ENCODE data around the gene ZNF865. TPM values are rescaled to one million over a fixed set of nuclear protein-coding genes. Genes with fewer than 3 reads are reported as not detected.

Gene ZNF865
- total RNA-seq: 0.54 and 0.60 TPM in 2 replicates

DNA sequence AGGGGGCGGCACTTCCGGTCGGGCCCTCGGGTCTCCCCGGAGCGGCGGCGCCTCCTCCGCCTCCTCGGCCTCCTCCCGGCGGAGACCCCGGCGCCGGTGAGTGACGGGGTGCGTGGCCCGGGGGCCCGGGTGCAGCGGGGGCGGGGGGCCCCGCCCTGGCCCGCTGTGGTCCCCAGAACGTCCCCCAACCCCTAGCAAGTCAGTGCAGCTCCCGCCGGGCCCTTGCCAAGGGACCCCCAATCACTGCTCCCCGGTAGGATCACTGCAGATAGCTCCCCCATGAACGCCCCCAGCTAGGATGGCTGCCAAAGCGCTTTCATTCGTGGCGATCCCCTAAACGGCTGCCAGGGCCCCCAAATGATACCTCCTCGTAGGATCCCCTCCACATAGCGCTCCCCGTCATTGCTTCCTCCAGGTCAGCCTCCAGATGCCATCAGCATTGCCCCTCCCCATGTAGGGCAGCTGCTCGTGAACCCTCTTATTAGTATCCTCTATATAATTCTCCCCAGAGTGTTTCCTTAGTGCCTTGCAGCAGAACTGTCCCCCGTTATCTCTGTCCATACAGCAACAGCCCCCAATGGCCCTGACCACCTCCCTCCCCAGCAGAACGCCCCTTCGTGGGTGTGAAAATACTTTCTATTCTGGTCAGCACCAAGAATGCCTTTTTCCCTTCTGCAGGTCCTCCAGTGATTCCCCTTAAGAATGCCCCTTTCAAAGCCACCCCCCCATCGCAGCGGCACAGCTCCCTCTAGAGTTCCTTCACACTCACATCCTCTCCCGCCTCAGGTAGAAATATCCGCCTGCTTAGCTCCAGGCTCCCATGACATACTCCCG, at the start of gene ZNF865:
Gene ZNF865, plus strand, starts transcription at position 11 of the 834 bp plus-strand sequence. CDS start 7,972 bp downstream, outside the sequence.

DNA sequence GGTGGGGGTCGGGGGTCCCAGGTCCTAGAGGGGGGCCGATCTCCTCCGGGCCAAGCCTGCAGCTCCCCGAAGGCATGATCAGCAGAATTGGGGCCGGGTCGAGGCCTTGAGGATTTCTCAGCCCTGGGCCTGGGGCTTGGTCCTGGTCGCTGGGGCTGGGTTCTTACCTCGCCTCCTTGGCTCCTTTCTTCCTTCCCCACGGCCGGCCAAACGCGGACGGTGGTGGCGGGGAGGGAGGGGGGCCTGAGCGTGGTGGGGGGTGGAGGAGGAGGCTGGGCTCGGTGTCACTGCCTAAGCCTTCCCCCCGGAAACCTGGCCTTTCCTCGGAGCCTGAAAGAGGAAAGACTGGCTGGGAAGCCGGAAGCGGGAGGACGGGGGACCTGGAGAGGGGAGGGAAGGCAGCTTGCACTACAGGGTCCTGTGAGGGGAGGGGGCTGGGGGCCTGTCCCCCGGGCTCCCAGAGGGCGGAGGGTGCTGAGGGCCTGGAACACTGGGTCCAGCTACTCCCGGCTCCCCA, 24.8 kb upstream of the ZNF865 start, which contains the start of gene ZNF579:
Gene ZNF579, minus strand, starts transcription at position 221 of the 517 bp plus-strand sequence. CDS start 1,209 bp downstream, outside the sequence.

DNA sequence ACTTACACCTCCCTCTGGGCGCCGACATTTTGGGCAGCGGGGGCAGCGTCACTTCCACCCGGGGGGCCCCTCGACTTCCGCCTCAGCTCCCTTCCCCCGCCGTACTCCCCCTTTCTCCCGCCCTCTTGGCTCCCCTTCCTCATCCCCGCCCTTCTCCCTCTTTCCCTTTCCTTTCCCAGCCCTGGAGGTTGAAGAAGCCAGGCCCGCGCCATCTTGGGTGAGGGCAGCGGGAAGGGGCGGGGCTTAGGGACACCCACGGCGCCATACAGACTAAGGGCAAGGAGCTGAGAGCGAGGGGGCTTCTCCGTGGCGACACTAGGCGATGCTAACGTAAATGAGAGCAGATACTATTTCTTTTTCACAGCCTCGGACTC, 6.0 kb upstream of the ZNF865 start, which contains the start of gene FIZ1:
Gene FIZ1, minus strand, starts transcription at position 50 of the 374 bp plus-strand sequence. CDS start 1,652 bp downstream, outside the sequence.

DNA sequence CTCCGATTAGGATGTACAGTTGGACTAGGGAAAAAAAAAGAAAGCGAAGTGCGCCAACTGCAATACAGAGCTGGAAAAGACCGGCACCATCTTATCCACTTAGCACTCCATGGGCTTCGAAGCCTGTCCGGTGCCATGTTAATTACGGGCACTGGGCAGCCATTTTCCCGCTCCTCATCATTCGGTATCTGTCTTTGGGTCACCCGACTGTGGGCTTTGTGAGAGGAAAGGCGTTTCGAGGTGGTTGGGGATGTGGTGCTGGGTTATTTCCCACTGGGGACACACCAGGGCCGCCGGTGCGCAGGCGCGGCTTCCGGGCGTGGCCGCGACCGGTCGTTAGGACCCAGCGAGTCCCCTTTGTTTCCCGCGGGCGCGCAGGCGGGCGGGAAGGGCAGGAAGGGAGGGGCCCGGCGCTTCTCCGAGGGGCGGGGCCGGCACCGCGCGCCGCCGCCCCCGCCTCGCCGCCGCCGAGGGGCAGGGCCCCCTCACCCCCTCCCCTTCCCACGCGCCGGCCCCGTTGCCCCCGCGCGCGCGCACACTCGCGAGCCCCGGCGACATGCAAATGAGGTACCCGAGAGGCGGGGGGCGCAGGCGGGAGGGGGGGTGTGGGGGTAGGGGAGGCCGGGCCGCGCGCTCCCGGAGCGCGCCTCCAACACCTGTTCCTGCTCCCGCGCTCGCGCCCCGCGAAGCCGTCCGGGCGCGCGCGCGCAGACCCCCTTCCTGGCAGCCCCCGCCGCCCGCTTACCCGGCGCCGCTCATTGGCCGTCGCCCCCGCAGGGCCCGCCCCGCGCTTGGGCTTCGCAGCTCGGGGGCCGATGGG, 5.4 kb upstream of the ZNF865 start, which contains the start of gene ZNF524:
Gene ZNF524, plus strand, starts transcription at position 447 of the 820 bp plus-strand sequence. CDS start 1,825 bp downstream, outside the sequence.

DNA sequence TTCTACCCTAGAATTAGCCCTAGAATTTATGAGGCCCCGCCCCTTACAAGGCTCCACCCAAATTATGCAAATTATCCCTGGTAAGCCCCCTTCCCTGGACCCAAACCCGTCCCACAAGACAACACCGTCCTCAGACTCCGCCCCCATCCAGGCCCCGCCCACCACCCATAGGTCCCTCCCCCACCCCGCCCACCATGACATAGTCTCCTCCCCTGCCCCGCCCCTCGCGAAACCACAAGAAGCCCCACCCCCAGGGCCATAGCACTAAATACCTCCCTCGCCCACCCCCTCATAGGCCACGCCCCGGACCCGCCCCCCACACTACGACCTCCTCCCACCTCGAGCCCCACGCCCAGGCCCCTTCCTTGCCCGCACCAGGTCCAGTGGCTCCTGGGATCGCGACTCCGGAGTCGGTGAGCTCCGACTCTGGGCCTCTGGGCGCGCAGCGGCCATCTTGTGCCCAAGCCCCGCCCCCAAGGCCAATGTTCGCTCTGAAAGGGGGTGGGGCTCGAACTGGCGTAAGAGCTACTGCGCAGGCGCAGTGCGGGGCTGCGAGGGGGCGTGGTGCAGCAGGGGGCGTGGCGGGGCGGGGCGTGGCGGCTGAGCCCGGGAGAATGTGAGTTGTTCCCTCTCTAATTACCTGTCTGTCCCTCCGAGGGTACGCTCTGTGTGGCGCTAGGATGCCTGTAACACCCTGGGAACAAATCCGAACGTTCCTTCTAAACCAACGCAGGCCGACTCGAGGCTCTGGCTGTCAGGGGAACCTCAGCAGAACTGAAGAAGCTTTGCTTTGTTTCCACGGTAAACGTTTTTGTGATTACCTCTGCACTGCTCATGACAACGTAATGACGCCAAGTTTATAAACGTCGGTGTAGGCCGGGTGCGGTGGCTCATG, 18.9 kb downstream of the ZNF865 start, which contains the start of gene ZNF784:
Gene ZNF784, minus strand, starts transcription at position 458 of the 895 bp plus-strand sequence. Its CDS starts 5 bp downstream, at position 453.

DNA sequence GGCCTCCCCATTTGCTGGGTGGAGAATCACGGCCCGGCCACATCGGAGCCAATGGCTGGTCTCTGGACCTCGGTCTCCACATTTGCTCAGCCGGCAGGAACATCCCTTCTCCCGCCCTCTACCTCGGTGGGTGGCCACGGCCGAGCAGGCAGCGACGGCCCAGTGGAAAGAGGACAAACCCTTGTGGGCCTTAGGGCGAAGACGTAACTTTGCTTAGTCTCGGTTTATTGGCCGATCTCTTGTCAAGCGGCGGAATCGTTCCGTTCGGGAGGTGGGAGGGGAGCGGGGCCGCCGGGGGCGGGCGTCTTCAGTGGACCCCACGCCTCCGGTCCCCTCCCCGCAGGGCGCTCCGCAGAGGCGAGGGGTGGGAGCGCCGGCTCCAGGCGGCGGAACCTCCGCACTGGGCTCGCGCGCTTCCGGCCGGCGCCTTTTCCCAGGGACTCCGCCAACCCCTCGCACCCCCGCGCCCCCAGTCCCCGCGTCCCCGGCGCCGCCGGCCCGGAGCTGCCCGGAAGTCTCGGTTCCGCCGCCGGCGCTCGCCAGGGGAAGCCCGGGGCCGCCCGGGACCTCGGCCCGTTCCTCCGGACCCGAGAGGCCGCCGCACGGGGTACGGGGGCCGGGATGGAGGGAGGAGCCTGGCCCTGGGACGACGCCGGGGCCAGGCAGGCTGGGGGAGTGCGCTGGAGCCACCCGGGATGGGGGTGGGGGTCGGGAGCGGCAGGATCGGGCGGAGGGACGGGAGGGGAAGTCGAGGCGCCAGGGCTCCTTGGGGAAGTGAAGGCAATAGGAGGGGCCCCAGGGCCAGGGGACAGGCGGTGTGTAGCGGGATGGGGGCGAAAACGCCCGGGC, 35.4 kb downstream of the ZNF865 start, which contains the start of gene ZNF580:
Gene ZNF580, plus strand, starts transcription at position 426 of the 849 bp plus-strand sequence. CDS start 1,507 bp downstream, outside the sequence.

DNA sequence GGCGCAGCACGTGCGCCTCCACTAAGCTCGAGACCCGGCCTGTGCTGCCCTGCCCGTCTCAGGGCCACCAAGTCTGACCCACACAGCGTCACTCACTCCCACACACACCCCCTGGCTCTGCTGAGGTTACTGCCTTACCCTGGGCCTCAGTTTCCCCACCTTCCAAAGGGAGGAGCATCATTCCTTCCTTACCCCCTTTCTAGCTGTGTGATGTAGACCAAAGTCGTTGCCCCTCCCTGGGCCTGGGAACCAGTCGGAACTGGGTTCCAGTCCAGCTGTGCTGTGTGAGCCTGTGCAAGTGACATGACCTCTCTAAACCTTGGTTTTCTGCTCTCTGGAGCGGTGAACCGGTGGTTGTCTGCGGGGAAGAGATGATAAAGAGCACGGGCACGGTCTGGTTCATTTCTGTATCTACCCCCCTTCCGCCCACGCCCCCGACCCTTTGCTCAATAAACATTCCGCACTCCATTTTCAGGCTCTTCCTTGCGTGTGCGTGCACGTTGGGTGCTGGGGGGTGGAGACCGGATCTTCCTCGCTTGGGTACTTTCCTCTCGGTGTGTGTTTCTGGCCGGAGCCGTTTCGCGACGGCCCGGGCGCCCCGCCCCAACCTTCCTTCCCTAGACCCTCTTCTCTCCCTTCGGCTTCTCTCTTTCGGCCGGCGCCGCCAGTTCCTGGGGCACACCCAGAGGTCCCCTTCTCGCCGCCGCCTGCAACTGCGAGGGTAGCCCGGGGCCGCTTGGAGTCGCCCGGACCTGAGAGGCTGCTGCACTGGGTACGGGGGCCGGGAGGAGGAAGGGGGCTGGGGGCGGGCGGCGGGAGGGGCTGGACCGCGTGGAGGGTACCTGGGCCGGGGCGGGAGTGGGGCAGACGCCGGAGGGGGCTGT, 37.8 kb downstream of the ZNF865 start, which contains the start of gene ZNF581:
Gene ZNF581, plus strand, starts transcription at position 647 of the 884 bp plus-strand sequence. CDS start 923 bp downstream, outside the sequence.

DNA sequence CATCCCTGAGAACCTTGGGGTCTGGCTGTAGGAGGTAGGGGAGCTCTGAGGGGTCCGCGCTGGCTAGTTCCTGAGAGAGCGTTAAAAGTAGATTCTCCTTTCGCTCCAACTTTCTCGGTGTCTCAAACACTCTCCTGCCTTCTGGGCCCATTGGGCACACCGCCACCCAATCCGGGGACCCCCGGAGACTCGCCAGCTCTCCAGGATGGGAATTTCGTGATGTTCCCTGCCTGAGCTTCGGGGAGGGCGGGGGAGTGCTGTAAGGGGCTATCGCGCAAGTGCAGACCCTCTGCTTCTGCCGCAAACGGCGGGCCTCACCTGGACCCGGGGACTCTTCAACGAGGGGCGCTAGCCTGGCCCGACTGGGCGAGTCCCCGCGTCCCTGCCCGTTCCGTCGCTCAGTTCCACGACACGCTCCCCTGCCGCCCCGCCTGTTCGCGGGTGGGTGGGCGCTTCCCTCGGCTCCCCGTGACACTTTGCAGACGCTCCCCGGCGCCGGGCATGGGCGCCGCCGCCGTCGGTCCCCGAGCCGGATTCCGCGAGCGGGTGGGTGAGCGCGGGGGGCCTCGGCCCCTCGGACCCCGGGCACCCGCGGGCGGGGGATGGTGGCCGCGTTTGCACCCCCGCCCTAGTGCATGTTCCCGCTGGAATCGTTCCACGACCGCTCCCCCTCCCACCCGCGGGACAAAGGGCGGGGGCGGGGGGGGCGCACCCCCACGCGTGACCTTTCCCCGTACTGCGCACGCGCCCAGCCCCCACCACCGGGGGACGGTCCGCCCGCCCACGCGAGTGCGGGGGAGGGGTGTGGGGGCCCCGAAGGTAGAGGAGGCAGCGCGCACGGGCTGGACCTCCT, 42.5 kb downstream of the ZNF865 start, which contains the start of gene CCDC106:
Gene CCDC106, plus strand, starts transcription at position 481 of the 853 bp plus-strand sequence. CDS start 835 bp downstream, outside the sequence.

DNA sequence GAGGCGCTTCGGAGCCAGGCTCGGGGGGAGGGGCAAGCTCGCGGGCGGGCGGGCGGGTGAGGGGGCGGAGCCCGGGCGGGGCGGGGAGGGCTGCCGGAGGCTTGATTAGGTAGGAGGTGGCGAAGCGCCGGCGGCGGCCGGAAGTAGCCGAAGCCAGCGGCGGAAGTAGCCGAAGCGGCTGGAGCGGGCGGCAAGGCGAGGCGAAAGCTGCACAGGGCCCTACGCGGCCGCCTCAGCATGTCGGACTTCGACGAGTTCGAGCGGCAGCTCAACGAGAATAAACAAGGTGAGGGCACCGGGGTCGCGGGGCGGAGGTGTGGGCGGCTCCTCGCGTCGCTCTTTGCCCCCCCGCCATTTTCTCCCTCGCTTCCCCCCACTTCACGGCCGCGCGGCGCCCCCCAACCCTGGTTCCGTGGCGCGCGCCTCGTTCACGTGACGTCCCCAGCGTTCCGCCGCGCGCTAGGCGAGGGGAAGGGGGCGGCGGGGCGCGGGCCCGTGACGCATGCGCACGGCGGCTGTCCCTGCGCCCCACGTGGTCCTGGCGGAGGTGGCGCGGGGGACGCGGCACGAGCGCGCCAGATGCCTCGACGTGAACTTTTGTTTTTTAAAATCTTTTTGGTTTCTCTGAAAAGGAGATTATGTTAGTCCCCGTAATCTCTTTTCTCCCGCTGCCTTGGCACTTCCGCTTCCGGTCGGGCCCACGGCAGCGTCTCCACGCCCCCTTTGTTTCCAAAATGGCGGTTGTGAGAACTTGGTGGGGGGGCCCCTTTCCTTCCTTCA, 49.6 kb downstream of the ZNF865 start, which contains the start of gene U2AF2:
Gene U2AF2, plus strand, starts transcription at position 168 of the 780 bp plus-strand sequence. Its CDS starts 70 bp downstream, at position 238.

Other genes with a start within 250 kb of the ZNF865 start
- gene GARIN5B, start 242.4 kb upstream of the ZNF865 start, total RNA-seq: not detected in 2 replicates
- 0.33 TPM in 1 of 2 replicates, not detected in the other for gene IL11, start 235.2 kb upstream of the ZNF865 start, total RNA-seq
- not detected in 2 replicates for gene TMEM190, start 228.8 kb upstream of the ZNF865 start, total RNA-seq
- 0.17 and 0.22 TPM in 2 replicates for gene TMEM238, start 221.4 kb upstream of the ZNF865 start, total RNA-seq
- gene RPL28, start 219.7 kb upstream of the ZNF865 start, total RNA-seq: 177 and 193 TPM in 2 replicates
- 23.0 and 32.1 TPM in 2 replicates for gene UBE2S, start 197.9 kb upstream of the ZNF865 start, total RNA-seq
- gene SHISA7, start 162.3 kb upstream of the ZNF865 start, total RNA-seq: not detected in 2 replicates
- gene ISOC2, start 144.0 kb upstream of the ZNF865 start, total RNA-seq: 55.3 and 66.8 TPM in 2 replicates
- gene C19orf85, start 140.9 kb upstream of the ZNF865 start, total RNA-seq: not detected in 2 replicates
- 0.43 and 0.76 TPM in 2 replicates for gene ZNF628, start 129.0 kb upstream of the ZNF865 start, total RNA-seq
- 7.9 and 8.8 TPM in 2 replicates for gene NAT14, start 120.5 kb upstream of the ZNF865 start, total RNA-seq
- under 0.01 TPM in 2 replicates for gene SSC5D, start 117.2 kb upstream of the ZNF865 start, total RNA-seq
- gene SBK2, start 68.5 kb upstream of the ZNF865 start, total RNA-seq: not detected in 2 replicates
- 0.22 and 0.26 TPM in 2 replicates for gene SBK3, start 60.1 kb upstream of the ZNF865 start, total RNA-seq
- 1.8 and 2.4 TPM in 2 replicates for gene ZNF579, start 24.8 kb upstream of the ZNF865 start, total RNA-seq
- 2.2 and 2.7 TPM in 2 replicates for gene FIZ1, start 6.1 kb upstream of the ZNF865 start, total RNA-seq
- gene ZNF524, start 5.4 kb upstream of the ZNF865 start, total RNA-seq: 7.9 and 11.4 TPM in 2 replicates
- gene ZNF784, start 18.9 kb downstream of the ZNF865 start, total RNA-seq: 4.4 and 4.5 TPM in 2 replicates
- gene ZNF580, start 35.4 kb downstream of the ZNF865 start, total RNA-seq: 1.5 and 2.1 TPM in 2 replicates
- gene ZNF581, start 38.0 kb downstream of the ZNF865 start, total RNA-seq: 21.8 and 23.7 TPM in 2 replicates
- 5.5 and 7.9 TPM in 2 replicates for gene CCDC106, start 42.6 kb downstream of the ZNF865 start, total RNA-seq
- gene U2AF2, start 49.4 kb downstream of the ZNF865 start, total RNA-seq: 60.8 and 71.1 TPM in 2 replicates
- 36.2 and 57.0 TPM in 2 replicates for gene EPN1, start 69.6 kb downstream of the ZNF865 start, total RNA-seq
- not detected in 2 replicates for gene NLRP9, start 132.8 kb downstream of the ZNF865 start, total RNA-seq
- gene RFPL4A, start 153.4 kb downstream of the ZNF865 start, total RNA-seq: 0.87 TPM in 1 of 2 replicates, not detected in the other
- gene RFPL4AL1, start 163.5 kb downstream of the ZNF865 start, total RNA-seq: not detected in 2 replicates
- under 0.01 and 0.11 TPM in 2 replicates for gene NLRP11, start 226.4 kb downstream of the ZNF865 start, total RNA-seq
- not detected in 2 replicates for gene NLRP4, start 230.9 kb downstream of the ZNF865 start, total RNA-seq